Esophagus (tissue), 2 donors: ENCODE results near the gene MAPKAP1. TPM values are rescaled to one million over a fixed set of nuclear protein-coding genes. Genes with fewer than 3 reads are reported as not detected.

Source experiments
- H3K27ac ChIP-seq, 2 donors: one replicate each; pipeline ENCODE4 v1.5.1; 2013; ENCODE audit warnings: low read depth in 2 of 2, mild to moderate bottlenecking in 2 of 2, inconsistent platforms in 1 of 2, low read length in 1 of 2, moderate library complexity in 1 of 2
- H3K27me3 ChIP-seq, 2 donors: one replicate each; pipeline ENCODE4 v1.6.1; 2013; ENCODE audit warnings: low read length in 2 of 2, control low read depth in 1 of 2, mild to moderate bottlenecking in 1 of 2; ENCODE audit not compliant: insufficient read depth in 2 of 2, control insufficient read depth in 1 of 2
- H3K36me3 ChIP-seq, 2 donors: one replicate each; pipeline ENCODE4 v1.6.1; 2013; ENCODE audit warnings: low read length in 1 of 2; ENCODE audit not compliant: control insufficient read depth in 2 of 2, insufficient read depth in 2 of 2
- H3K4me1 ChIP-seq, 2 donors: one replicate each; pipeline ENCODE4 v1.6.1; 2013; ENCODE audit warnings: low read length in 1 of 2; ENCODE audit not compliant: control insufficient read depth in 2 of 2, insufficient read depth in 2 of 2
- H3K4me3 ChIP-seq, 2 donors: one replicate each; pipeline ENCODE4 v1.5.1; 2013; ENCODE audit warnings: low read length in 2 of 2, mild to moderate bottlenecking in 2 of 2, low read depth in 1 of 2, moderate library complexity in 1 of 2
- H3K9me3 ChIP-seq, 2 donors: one replicate each; pipeline ENCODE4 v1.6.1; 2013; ENCODE audit warnings: mild to moderate bottlenecking in 2 of 2, low read depth in 1 of 2, low read length in 1 of 2, moderate library complexity in 1 of 2; ENCODE audit not compliant: control insufficient read depth in 2 of 2, insufficient read depth in 1 of 2
- WGBS, 2 donors: extraction: QIAGEN DNeasy Blood & Tissue Kit; methylation state at CpG; one replicate each; pipeline ENCODE4 v1.1.7; 2013; 5-methylcytosine and 5-hydroxymethylcytosine counted together
- polyA plus RNA-seq, 2 donors: library from polyadenylated mRNA; stranded (reverse); fragments of 200-250 nt; gene quantifications; one replicate each; pipeline ENCODE4 v1.2.3, GENCODE V29; 2013
- donor health status: healthy with polysubstance abuse.
- donor health status: Bipolar disorder and iron deficiency.

MAPKAP1 gene
- polyA plus RNA-seq, 2 donors, result 41.4 to 49.4 TPM

DNA sequence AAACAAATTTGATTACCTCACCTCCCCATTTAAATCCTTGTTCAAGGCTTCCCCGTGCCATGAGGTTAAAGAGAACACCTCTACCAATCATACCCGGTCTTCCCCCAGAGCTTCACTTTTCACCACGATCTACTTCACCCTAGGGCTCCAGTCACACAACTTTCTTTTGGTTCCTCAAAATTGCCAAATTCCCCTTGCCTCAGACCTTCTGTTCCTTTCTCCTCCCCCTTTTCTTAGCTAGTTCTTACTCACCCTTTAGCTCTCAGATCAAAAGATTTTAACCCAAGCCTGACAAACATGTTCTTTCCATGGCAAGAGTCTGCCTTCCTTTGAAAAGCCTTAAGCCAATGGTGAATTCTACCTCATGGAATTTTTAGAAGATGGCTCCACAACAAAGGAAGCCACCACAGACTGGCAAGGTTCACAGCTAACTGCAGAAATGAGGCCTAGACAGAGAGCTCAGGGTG lies 56.7 kb downstream of the MAPKAP1 start:
- no peak overlapping the region for H3K4me3 ChIP-seq
- WGBS, 2 donors, result 45 to 49% methylated on average over 3 of the region's 3 CpGs
- H3K36me3 ChIP-seq, result peaks cover 0 to 2% of the 10 kb centered on the region in 2 donors
- no peaks in the 10 kb centered on the region for H3K4me1 ChIP-seq
- no peak overlapping the region for H3K27ac ChIP-seq
- no peaks in the 10 kb centered on the region for H3K27me3 ChIP-seq
- H3K9me3 ChIP-seq, result no peaks in the 10 kb centered on the region

GRCh38 chr9:125649826-125650225 lies 57.2 kb downstream of the MAPKAP1 start:
- 88 to 90% methylated on average over 4 of the region's 4 CpGs for WGBS, 2 donors
- H3K9me3 ChIP-seq, result no peaks in the 10 kb centered on the region
- H3K27ac ChIP-seq, result no peak overlapping the region
- H3K4me1 ChIP-seq, result no peaks in the 10 kb centered on the region
- H3K36me3 ChIP-seq, result peaks cover 0 to 2% of the 10 kb centered on the region in 2 donors
- no peak overlapping the region for H3K4me3 ChIP-seq
- H3K27me3 ChIP-seq, result no peaks in the 10 kb centered on the region

DNA sequence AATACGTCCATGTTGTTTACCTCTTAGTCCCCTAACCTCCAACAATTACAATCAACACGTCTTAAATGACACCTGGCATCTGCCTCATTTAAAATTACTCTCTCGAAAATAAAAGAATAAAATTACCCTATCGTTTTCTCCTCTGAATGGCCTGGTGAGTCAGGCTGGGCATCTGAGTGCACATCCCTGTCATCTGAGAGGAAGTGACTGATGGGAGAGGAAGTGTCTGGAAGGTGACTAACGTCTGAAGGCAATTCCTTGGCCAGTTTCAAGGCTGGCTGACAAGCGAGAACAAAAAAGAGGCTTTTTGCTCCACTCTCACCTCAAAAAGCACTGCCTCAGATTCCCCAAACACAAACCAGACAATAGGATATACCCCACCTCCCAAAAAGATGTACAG lies 57.7 kb downstream of the MAPKAP1 start:
- no peaks in the 10 kb centered on the region for H3K27me3 ChIP-seq
- H3K27ac ChIP-seq, result no peak overlapping the region
- WGBS, 2 donors, result 61 to 72% methylated on average over 6 of the region's 6 CpGs
- no peaks in the 10 kb centered on the region for H3K4me1 ChIP-seq
- H3K36me3 ChIP-seq, result peaks cover 0 to 2% of the 10 kb centered on the region in 2 donors
- H3K4me3 ChIP-seq, result no peak overlapping the region
- no peaks in the 10 kb centered on the region for H3K9me3 ChIP-seq

- H3K27me3 ChIP-seq, result no peaks in the 10 kb centered on the region
- peaks cover 0 to 2% of the 10 kb centered on the region in 2 donors for H3K36me3 ChIP-seq
- H3K4me1 ChIP-seq, result no peaks in the 10 kb centered on the region
- WGBS, 2 donors, result 80 to 91% methylated on average over 1 of the region's 1 CpG
- no peak overlapping the region for H3K27ac ChIP-seq
- H3K9me3 ChIP-seq, result no peaks in the 10 kb centered on the region
- H3K4me3 ChIP-seq, result no peak overlapping the region
These were observed 58.7 kb downstream of the MAPKAP1 start for GRCh38 chr9:125648294-125648693.

- 49 to 52% methylated on average over 6 of the region's 6 CpGs for WGBS, 2 donors
- Histone ChIP-seq H3K4me3 (no peak overlapping the region), H3K9me3 (no peaks in the 10 kb centered on the region), H3K36me3 (peaks cover 0 to 2% of the 10 kb centered on the region in 2 donors), H3K27me3 (no peaks in the 10 kb centered on the region), H3K27ac (peak overlapping the region in 1 of 2 donors; percentile 18), H3K4me1 (no peaks in the 10 kb centered on the region)
These were observed 60.3 kb downstream of the MAPKAP1 start for GRCh38 chr9:125646621-125647100.

DNA sequence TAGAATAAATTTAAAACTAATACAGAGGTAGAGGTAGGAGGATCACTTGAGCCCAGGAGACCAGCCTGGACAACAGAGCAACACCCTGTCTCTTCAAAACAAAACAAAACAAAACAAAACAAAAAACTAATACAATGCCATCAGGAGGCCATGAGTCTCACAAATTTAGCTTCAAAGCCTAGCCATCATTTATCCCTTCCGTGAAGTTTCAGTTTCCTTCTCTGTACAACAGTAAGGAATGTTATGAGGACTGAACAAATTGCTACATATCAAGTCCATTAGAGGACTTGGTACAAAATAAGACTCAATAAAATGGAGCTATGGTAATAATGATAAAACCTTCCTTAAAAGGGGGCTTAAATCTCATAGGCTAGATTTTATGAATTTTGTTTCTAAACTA lies 60.8 kb downstream of the MAPKAP1 start:
- Histone ChIP-seq H3K4me3 (no peak overlapping the region), H3K9me3 (no peaks in the 10 kb centered on the region), H3K36me3 (peaks cover 0 to 2% of the 10 kb centered on the region in 2 donors), H3K27ac (no peak overlapping the region), H3K27me3 (no peaks in the 10 kb centered on the region), H3K4me1 (no peaks in the 10 kb centered on the region)
- WGBS, 2 donors, result 50 to 58% methylated on average over 1 of the region's 1 CpG

GRCh38 chr9:125644819-125645507 lies 62.0 kb downstream of the MAPKAP1 start:
- H3K27me3 ChIP-seq, result no peaks in the 10 kb centered on the region
- no peaks in the 10 kb centered on the region for H3K9me3 ChIP-seq
- H3K36me3 ChIP-seq, result peaks cover 0 to 2% of the 10 kb centered on the region in 2 donors
- WGBS, 2 donors, result 95 to 96% methylated on average over 7 of the region's 7 CpGs
- no peak overlapping the region for H3K27ac ChIP-seq
- H3K4me1 ChIP-seq, result no peaks in the 10 kb centered on the region
- no peak overlapping the region for H3K4me3 ChIP-seq

GRCh38 chr9:125642311-125642710 lies 64.7 kb downstream of the MAPKAP1 start:
- H3K4me1 ChIP-seq, result no peaks in the 10 kb centered on the region
- peaks cover 0 to under 1% of the 10 kb centered on the region in 2 donors for H3K36me3 ChIP-seq
- no peaks in the 10 kb centered on the region for H3K27me3 ChIP-seq
- no peak overlapping the region for H3K4me3 ChIP-seq
- WGBS, 2 donors, result 98 to 100% methylated on average over 1 of the region's 1 CpG
- no peak overlapping the region for H3K27ac ChIP-seq
- no peaks in the 10 kb centered on the region for H3K9me3 ChIP-seq

DNA sequence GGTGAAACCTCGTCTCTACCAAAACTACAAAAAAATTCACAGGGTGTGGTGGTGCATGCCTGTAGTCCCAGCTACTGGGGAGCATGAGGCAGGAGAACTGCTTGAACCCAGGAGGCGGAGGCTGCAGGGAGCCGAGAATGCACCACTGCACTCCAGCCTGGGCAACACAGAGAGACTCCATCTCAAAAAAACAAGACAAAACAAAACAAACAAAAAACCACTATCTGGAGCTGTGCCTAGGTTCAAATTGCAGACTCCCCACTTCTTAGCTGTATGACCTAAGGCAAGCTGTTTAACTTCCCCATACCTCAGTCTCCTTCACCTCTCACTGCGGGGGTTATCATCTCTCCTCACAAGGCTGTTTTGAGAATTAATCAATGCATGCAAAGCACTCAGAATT lies 68.0 kb downstream of the MAPKAP1 start:
- Histone ChIP-seq H3K27ac (no peak overlapping the region), H3K4me1 (no peaks in the 10 kb centered on the region), H3K36me3 (no peaks in the 10 kb centered on the region), H3K4me3 (no peak overlapping the region), H3K9me3 (no peaks in the 10 kb centered on the region), H3K27me3 (no peaks in the 10 kb centered on the region)
- WGBS, 2 donors, result 92 to 94% methylated on average over 4 of the region's 4 CpGs
